Right hindlimb (tissue), 1 donor: ENCODE measurements around the gene RNGTT.
A peak's percentile ranks its signal among the peaks of the same experiment; 100 is the strongest.

ENCODE experiments used
- DNase-seq: peaks from one replicate; pipeline ENCODE4 v3.0.0-alpha.2; 2018

RNGTT gene

GRCh38 chr6:88577461-88577860 is 386.0 kb downstream of the RNGTT start:
- DNase-seq = no peak

- no peak for DNase-seq
These were observed 387.9 kb downstream of the RNGTT start for GRCh38 chr6:88575536-88575935.

- DNase-seq = no peak
These were observed 388.8 kb downstream of the RNGTT start for GRCh38 chr6:88574651-88575050.

GRCh38 chr6:88574031-88574430 is 389.4 kb downstream of the RNGTT start:
- DNase-seq = no peak

GRCh38 chr6:88573561-88573960 is 389.9 kb downstream of the RNGTT start:
- DNase-seq = no peak

- no peak for DNase-seq
These were observed 390.8 kb downstream of the RNGTT start for GRCh38 chr6:88572449-88573139.

- no peak for DNase-seq
These were observed 393.5 kb downstream of the RNGTT start for GRCh38 chr6:88569959-88570358.

- DNase-seq = no peak
These were observed 395.7 kb downstream of the RNGTT start for GRCh38 chr6:88567696-88568095.

GRCh38 chr6:88566746-88567534 is 396.5 kb downstream of the RNGTT start:
- DNase-seq = peak; percentile 46

GRCh38 chr6:88565836-88566235 is 397.6 kb downstream of the RNGTT start:
- no peak for DNase-seq

- no peak for DNase-seq
These were observed 398.0 kb downstream of the RNGTT start for GRCh38 chr6:88565409-88565811.

- DNase-seq = no peak
These were observed 400.2 kb downstream of the RNGTT start for GRCh38 chr6:88563277-88563625.

GRCh38 chr6:88562353-88563276 is 400.8 kb downstream of the RNGTT start:
- no peak for DNase-seq

- DNase-seq = peak; percentile 60
These were observed 401.5 kb downstream of the RNGTT start for GRCh38 chr6:88561954-88562315.

- no peak for DNase-seq
These were observed 402.1 kb downstream of the RNGTT start for GRCh38 chr6:88561034-88561953.
